Retinal pigment epithelial cell (primary cell): ENCODE results near the gene SHC2.

Source experiments
- DNase-seq: peaks from one replicate; pipeline ENCODE4 v3.0.0-alpha.2; 2010; ENCODE audit warnings: low read depth
- H3K4me3 ChIP-seq: 2 replicates; pipeline ENCODE4 v1.5.1; 2011; ENCODE audit warnings: mild to moderate bottlenecking, low read length, control low read depth, moderate library complexity
- CTCF ChIP-seq: conservative IDR thresholded peaks from 2 replicates; pipeline ENCODE4 v1.5.1; 2011; ENCODE audit warnings: low read depth, low read length, control low read depth, inconsistent platforms

Gene SHC2

GRCh38 chr19:406135-406781, 54.6 kb downstream of the SHC2 start:
- no peak for TF ChIP-seq CTCF
- no peak for DNase-seq
- H3K4me3 ChIP-seq = no peak overlapping the region

- no peak overlapping the region for H3K4me3 ChIP-seq
- no peak for TF ChIP-seq CTCF
- DNase-seq = no peak
Observed at GRCh38 chr19:405121-405965, 55.5 kb downstream of the SHC2 start.

GRCh38 chr19:403221-404027, 57.4 kb downstream of the SHC2 start:
- no peak for DNase-seq
- no peak for TF ChIP-seq CTCF

GRCh38 chr19:402786-403185, 58.0 kb downstream of the SHC2 start:
- TF ChIP-seq CTCF = no peak
- DNase-seq = no peak
- H3K4me3 ChIP-seq = no peak overlapping the region

More at GRCh38 chr19:403221-404027, 57.4 kb downstream of the SHC2 start:
- H3K4me3 ChIP-seq = no peak overlapping the region

- no peak overlapping the region for H3K4me3 ChIP-seq
- no peak for DNase-seq
- TF ChIP-seq CTCF = no peak
Observed at GRCh38 chr19:401866-402511, 58.8 kb downstream of the SHC2 start.

- TF ChIP-seq CTCF = no peak
- DNase-seq = no peak
- H3K4me3 ChIP-seq = no peak overlapping the region
Observed at GRCh38 chr19:400976-401865, 59.6 kb downstream of the SHC2 start.
